Measurements from ENCODE around the gene LRRC75B.
"Not testable (repeated sequence)": the region's sequence is repeated elsewhere in the genome, so short reads cannot be mapped to it uniquely, and the experiment has no call there.

LRRC75B gene

DNA sequence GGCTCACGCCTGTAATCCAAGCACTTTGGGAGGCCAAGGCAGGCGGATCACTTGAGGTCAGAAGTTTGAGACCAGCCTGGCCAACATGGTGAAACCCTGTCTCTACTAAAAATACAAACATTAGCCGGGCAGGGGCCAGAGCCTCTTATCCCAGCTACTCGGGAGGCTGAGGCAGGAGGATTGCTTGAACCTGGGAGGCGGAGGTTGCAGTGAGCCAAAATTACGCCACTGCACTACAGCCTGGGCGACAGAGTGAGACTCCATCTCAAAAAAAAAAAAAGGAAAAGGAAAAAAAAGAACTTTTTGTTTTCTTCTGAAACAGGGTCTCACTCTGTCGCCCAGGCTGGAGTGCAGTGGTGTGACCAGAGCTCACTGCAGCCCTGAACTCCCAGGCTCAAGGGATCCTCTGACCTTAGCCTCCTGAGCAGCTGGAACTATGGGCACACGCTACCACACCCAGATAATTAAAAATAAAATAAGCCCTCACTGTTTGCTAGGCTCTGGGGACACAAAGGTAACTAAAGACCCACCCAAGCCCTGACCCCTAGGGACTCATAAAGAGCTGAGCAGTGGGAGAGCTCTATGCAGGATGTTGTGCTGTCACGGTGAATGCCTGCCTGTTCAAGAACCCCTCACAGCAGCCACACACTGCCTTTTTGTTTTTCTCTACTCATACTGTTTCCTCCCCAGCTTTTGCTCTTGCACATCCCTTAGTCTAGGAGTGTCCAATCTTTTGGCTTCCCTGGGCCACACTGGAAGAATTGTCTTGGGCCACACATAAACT, 40.2 kb downstream of the LRRC75B start:
- DNase-seq, result not testable (repeated sequence)

DNA sequence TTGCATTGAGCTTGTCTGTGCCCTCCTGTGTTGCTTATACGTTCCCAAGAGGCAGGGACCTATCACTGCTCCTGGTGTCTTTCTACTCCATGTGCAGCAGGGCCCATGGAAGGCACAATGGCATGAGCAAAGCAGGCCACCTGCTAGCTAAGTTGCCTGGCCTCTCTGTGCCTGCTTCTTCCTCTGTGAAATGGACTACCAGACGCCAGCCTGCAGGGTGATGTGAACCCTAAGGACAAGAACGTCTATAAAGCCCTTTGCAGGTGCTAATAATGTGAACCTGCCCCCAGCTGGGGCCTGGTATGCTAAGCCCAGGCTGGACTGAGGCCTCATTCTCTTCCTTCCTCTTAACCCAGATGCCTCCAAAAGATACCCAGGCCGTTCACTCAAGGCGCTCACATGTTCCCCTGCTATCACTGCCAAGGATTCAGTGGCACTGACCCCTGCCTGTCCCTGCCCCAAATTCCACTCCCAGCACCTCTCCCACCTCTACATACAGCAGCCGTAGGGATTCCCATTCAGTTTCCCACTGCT, 41.9 kb downstream of the LRRC75B start:
- no peak for DNase-seq

DNA sequence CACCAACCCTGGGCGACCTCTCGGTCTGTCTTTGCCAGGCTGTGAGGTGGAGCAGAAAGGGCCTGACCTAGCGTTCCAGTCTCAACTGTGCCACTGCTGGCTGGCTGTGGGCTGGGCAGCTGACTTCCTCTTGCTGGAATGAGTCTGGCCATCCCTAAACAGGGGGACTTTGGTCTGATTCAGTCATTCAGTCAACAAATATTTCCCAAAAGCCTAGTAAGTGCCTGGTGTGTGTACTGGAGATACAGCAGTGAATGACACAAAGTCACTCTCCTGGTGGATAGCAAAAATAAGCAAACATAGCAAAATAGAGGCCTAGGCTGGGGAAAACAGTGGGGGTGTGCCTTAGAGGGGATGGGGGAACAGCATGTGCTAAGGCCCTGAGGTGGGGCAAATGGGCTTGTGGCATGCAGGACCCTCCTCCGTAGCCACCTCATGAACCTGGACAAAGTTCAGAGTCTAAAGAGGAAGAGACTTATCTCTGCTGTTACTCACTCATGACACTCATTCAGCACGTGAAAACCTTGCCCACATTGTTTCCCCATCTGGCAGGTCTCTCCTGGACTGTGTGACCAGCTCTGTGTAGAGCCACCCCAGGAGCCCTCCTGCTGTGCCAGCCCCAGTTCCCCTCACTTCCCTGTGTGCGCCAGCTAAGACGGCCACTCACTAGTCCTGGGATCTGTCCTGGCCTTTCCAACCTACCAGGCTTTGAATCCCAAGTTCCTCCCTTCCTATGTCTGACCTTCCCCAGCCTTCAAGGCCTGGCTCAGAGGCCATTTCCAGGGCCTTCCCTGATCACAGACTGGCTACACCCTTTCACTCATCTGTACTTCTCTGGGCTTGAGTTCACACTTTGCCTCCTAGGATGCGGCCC, 42.6 kb downstream of the LRRC75B start:
- no peak for DNase-seq

DNA sequence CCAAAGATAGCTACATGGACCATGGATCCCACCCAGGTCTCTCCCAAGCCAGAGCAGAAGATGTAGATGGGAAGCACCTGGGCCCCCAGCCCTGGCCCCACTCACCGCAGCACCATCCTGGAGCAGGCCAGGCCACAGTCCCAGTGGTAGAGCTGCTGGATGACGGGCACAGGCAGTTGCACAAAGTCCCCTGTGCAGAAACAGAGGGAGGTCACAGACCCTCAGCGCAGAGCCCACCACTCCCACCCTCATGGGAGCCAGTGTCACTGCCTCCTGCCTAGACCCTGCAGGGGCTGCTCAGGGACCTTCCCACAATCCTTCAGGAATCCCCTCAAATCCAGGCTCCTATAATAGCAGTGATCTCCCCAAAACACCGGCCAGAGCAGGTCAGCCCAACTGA, 44.1 kb downstream of the LRRC75B start:
- no peak for DNase-seq

DNA sequence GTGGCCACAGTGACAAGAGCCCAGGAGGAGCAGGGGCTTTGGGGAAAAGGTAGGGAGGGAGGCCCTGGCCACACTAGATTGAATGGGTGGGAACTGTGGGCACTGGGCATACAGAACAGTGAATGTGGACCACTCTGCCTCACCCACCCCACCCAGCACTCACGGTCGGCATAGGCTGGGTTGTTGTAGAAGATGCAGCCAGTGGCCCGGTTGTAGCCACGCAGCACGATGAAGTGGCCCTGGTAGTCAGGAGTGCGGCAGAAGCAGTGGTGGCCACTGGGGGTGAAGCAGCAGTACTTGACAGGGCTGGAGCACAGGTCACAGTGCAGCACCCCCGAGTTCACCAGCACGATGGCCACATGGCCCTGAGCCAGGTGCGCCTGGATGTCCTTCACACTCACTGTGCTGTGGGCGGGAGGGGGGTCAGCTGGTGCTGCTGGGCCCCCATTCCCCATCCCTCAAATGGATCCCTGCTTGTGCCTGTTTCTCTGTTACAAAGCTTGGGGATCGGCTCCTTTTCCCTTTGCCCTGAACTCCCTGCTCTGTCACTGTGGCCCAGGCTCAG, 49.1 kb downstream of the LRRC75B start:
- DNase-seq, result no peak

DNA sequence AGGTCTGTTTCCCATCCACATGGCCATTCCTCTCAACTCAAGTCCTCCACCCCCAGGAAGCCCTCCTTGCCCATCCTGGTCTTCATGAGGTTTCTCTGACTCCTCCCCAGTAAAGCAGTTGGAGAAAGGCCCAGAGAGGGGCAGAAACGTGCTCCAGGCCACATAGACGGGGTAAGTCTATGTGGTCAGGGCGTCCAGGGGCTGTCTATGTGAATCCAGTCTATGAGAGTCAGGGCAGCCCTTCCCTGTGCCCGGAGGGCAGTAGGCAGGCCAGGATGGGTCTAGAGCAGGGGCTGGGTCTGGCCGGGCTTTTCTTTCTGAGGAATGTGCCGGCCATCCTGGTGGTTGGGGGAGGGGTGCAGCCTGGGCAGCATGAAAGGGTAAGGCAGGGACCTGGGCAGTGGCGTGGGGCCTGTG, 49.7 kb downstream of the LRRC75B start:
- no peak for DNase-seq

DNA sequence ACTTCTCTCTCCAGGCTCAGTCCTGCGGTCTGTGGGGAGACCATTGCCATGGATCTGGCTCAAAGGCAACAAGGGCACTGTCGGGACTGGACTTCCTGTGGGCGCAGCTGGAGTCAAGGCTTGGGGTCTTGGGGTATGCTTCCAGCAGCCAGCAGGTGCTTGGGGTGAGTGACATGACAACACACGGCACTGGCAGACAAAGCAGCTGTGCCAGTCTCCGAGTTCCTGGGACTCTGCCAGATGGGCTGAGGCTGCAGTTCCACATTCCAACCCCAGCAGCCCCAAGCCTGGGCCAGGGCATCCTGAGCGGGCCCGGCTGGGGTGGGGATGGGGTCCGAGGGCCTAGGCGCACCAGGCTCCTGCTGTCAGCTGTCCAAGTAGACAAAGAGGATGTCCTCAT, 50.2 kb downstream of the LRRC75B start:
- DNase-seq, result no peak

DNA sequence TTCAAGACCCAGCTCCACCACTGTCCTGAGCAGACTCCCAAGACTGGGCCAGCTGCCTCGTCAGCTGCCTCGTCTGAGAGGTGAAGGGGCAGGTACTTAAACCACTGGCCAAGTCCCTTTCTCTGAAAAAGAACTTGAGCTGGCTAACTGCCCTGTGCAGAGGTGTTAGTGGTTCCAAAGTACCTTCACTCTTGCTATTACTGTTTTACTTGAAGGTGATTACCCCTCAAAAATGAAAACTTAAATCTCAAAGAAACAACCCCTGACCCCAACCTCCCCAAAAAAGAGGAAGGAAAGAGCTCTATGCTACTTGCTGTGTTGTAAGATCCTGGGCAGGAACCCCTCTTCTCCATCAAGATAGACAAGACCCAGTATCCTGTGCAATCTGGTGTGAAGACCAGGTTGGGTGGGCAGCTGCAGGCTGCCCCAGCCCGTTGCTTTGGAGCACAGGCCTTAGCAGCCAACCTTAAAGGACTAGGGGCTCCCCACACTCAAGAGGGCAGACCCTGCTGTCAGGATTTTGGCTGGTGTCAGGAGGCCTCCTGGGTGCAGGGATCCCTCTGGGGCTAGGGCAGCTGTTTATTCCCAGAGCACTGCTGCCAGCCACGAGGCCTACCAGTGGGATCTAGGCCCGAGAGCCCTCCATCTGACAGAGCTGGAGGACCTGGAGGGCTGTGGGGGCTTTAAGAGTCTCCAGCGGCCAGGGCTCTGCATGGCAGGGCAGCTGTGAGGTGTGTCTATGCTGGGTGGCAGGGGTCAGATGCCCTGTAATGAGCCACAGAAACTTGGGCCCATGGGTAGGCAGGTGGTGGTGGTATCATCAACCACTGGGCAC, 51.0 kb downstream of the LRRC75B start:
- DNase-seq, result no peak

DNA sequence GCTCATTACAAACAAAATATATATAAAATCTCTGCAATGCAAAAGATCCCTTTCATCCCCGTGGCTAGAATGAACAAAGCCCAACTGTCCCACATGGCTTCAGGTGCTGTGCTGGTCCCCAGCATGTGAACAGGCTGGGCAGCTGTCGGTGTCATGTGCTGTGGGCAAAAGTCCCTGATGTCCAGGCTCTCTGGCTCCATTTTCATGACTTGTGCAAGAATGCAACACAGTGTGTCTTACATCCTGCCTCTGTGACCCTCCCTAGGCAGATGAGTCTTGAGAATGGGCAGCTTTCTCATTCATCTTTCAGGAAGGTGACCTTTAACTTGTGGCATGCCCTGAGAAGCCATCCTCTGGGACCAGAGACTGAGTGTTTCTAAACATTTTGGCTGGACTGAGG, 52.4 kb downstream of the LRRC75B start:
- DNase-seq, result no peak

DNA sequence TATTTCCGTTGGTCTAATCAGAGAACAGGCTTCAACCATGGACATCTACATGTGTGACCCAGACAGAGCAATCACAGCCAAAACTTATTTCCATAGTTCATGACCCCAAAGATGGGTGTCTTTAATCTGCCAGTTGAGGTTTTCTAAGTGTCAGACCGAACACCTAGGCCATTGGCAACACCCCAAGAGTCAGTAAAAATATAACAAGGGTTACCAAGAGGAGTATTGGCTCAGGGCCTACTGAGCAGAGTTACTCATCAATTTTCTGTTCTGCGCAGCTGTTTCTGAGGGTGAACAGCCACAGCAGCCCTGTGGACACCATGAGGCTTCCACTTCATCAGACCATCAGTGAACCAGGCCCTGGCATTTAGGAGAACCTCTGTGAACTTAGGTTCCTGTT, 56.8 kb downstream of the LRRC75B start:
- no peak for DNase-seq
